GM19324 (cell line): ENCODE data around the gene STK32C.

Experiments used
- ATAC-seq: cut with Tn5 transposase; IDR thresholded peaks from one replicate; pipeline ENCODE4 v1.9.1; 2021; ENCODE audit warnings: mild to moderate bottlenecking, moderate library complexity; ENCODE audit not compliant: unreplicated experiment, low FRiP score

STK32C gene

GRCh38 chr10:132204078-132204780 is 103.5 kb downstream of the STK32C start:
- ATAC-seq = no peak

GRCh38 chr10:132203256-132204077 is 104.3 kb downstream of the STK32C start:
- ATAC-seq = no peak

- no peak for ATAC-seq
Observed at GRCh38 chr10:132202070-132202970, 105.4 kb downstream of the STK32C start.

GRCh38 chr10:132201111-132201969 is 106.4 kb downstream of the STK32C start:
- no peak for ATAC-seq

GRCh38 chr10:132200344-132201110 is 107.2 kb downstream of the STK32C start:
- ATAC-seq = no peak

- no peak for ATAC-seq
Observed at GRCh38 chr10:132199854-132200311, 107.9 kb downstream of the STK32C start.

- ATAC-seq = no peak
Observed at GRCh38 chr10:132199268-132199853, 108.4 kb downstream of the STK32C start.

GRCh38 chr10:132198381-132199181 is 109.2 kb downstream of the STK32C start:
- no peak for ATAC-seq

GRCh38 chr10:132198068-132198370 is 109.7 kb downstream of the STK32C start:
- no peak for ATAC-seq

GRCh38 chr10:132197271-132198067 is 110.3 kb downstream of the STK32C start:
- no peak for ATAC-seq

GRCh38 chr10:132196178-132197113 is 111.3 kb downstream of the STK32C start:
- no peak for ATAC-seq

- no peak for ATAC-seq
Observed at GRCh38 chr10:132195366-132196075, 112.2 kb downstream of the STK32C start.

GRCh38 chr10:132194726-132195125 is 113.0 kb downstream of the STK32C start:
- no peak for ATAC-seq

- no peak for ATAC-seq
Observed at GRCh38 chr10:132193907-132194552, 113.7 kb downstream of the STK32C start.

GRCh38 chr10:132192991-132193665 is 114.6 kb downstream of the STK32C start:
- ATAC-seq = no peak
